Erythroblast (primary cell): ENCODE data around the gene TBXT.

Experiments
- GATA1 ChIP-seq: IDR thresholded peaks from 2 replicates; pipeline ENCODE4 v1.6.1; 2011; ENCODE audit warnings: low read depth, mild to moderate bottlenecking, control low read depth, low read length, moderate library complexity
- POLR2A ChIP-seq: IDR thresholded peaks from 2 replicates; pipeline ENCODE4 v1.6.1; 2011; ENCODE audit warnings: mild to moderate bottlenecking, low read length

DNA sequence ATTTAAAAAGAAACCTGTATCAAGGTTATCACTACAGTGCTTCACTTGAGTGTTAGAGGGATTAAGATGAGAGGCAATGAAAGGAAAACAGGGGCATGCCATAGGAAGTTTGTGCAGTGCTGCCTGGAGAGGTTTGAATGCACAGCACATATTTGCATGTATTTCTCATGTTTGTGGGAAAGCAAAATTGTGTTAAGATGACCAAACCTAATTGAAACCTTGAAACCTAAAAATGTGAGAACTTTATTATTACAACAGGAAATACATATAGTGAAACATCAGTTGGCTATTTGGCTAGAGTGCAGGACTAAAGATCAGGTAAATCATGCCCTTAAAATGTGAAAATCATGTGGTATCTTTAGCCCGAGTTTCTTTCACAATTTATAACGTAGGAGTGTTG lies 8.5 kb upstream of the TBXT start:
- TF ChIP-seq POLR2A (no peak), GATA1 (no peak)
